ENCODE measurements around the gene ABCA7.

- TF ChIP-seq EZH2 (IDR thresholded peaks at IDR 0.05; ENCODE audit: borderline replicate concordance, insufficient read depth, low read length, poor library complexity, severe bottlenecking) (no peak), CTCF (IDR thresholded peaks at IDR 0.05; ENCODE audit: poor library complexity, severe bottlenecking) (peak; percentile 37), EP300 (conservative IDR thresholded peaks at IDR 0.05; ENCODE audit: poor library complexity, severe bottlenecking) (no peak), RAD21 (conservative IDR thresholded peaks at IDR 0.05) (peak; percentile 24), POLR2AphosphoS5 (IDR thresholded peaks at IDR 0.05) (peak; percentile 88), MXI1 (conservative IDR thresholded peaks at IDR 0.05; ENCODE audit: poor library complexity, severe bottlenecking) (peak; percentile 96), REST (IDR thresholded peaks at IDR 0.05; ENCODE audit: borderline replicate concordance) (peak; percentile 51), SMC3 (conservative IDR thresholded peaks at IDR 0.05; ENCODE audit: poor library complexity) (no peak), TAF1 (IDR thresholded peaks at IDR 0.05; ENCODE audit: low read depth) (peak; percentile 84)
Measured at GRCh38 chr19:1020868-1021425, 19.0 kb upstream of the ABCA7 start, which contains the start of gene TMEM259.
